AG08395 (cell line): ENCODE results near the gene CDA.
A peak's percentile ranks its signal among the peaks of the same experiment; 100 is the strongest.

Source experiments
- DNase-seq: peaks from one replicate; pipeline ENCODE4 v3.0.0; 2012; ENCODE audit warnings: mixed read lengths, low spot score

CDA gene

GRCh38 chr1:20648946-20649345 is 60.0 kb downstream of the CDA start:
- DNase-seq = no peak

GRCh38 chr1:20652300-20652699 is 63.4 kb downstream of the CDA start:
- DNase-seq = no peak

DNA sequence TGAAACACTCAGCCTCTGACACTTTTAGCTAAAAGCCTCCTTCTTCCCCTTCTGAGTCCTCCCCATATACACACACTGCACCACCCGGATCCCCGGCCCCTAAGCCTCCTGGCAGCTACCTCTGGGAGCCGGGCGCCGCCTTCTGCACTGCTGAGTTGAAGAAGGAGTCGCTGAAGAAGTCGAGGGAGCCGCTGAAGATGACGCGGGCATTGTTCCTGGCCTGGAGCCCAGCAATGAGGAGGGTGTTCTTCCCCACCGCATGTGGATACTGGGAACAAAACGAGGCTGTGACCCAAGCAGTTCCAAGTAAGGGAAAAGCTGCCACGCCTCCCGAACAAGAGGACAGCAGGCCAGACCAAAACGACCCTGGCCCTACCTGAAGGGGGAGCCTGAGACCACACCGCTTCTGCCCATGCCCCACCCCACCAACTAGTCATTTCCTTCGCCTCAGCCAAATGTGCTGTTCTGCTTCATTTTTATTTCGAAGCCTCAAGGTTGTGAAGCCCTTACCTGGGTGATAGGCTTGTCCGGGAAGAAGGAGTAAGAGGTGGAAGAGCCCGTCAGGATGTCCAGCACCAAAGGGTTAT is 65.3 kb downstream of the CDA start:
- DNase-seq = no peak

DNA sequence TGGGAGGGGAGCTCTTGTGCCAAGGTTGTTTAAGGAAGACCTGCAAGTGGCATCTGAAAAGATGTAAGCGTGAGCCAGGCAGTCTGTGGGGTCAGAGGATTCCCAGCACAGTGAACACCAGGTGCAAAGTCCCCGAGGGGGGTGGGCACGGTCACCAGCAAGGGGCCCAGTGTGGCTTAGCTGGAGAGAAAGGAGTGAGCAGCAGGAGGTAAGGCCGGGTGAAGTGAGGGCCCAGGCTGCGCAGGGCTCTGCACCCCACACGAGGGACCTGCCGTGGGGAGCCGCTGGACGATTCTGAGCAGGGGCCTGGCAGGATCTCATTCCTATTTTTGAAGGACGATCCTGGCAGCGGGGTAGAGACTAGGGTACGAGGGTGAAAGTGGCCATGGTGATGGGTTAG is 68.1 kb downstream of the CDA start:
- DNase-seq = no peak

GRCh38 chr1:20658166-20658915 is 69.4 kb downstream of the CDA start:
- no peak for DNase-seq

- DNase-seq = no peak
Measured at GRCh38 chr1:20660363-20660762, 71.5 kb downstream of the CDA start.

DNA sequence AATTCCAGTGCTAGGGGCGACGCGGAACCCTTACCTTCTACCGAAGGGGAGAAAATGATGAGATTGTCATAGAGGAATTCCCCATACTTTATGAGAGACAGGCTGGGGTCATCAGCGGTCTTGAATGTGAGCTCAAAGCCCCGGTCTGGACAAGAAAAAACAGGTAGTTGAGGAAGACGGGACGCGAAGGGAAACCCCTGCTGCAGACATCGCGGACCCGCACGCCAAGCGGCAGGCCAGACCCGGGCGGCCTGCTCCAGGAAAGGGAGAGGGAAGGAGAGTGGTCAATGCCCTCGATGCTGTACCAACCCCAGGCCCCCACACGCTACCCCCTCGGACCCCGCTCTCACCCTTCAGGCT is 71.9 kb downstream of the CDA start:
- no peak for DNase-seq

DNA sequence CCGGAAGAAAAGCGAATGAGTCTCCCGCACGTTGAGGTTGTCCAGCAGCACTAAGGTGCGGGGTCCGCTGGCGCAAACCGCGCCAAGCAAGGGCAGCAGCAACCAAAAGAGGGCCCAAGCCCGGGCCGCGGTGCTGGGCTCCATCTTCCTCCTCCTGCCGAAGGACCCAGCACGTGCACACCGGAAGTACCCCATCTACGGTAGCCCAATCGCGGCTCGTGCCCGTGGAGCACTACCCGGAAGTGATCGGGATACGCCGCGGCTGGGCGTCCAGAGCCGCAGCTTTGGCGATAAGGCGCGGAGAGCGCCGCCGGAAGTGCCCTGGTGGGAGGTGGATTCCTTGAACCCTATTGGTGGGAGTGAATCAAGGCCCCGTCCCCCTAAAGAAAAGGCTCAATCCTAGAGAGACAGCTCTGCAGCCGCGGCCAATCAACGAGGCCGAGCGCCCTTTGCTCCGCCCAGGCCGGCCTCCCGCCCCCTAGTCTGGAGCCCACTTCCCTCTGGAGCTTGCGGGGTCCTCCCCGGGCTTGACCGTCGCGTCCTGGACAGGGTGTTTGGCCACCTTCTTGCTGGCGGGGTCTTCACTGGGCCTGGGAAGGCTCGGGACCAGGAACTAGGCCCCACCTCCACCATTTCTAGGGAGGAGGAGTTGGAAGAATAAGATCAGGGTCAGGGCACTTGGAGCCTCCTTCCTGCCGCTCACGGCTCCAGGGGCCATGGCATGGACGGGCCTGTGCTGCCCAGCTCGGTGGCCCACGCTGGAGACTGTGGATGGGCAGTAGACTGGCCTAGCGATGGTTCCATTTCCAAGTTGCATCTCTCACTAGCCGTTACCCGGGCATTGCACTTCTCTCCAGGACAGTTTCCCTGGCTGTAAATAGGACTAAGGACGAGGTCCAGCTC is 72.6 kb downstream of the CDA start, which contains the start of gene DDOST:
DDOST (minus strand) TSS at position 163 of the 903 bp plus-strand sequence; CDS start at position 144, 19 bp downstream.
- peak; percentile 99 for DNase-seq

GRCh38 chr1:20662110-20662475 is 73.2 kb downstream of the CDA start:
- no peak for DNase-seq

- no peak for DNase-seq
Measured at GRCh38 chr1:20663365-20663764, 74.5 kb downstream of the CDA start.

DNA sequence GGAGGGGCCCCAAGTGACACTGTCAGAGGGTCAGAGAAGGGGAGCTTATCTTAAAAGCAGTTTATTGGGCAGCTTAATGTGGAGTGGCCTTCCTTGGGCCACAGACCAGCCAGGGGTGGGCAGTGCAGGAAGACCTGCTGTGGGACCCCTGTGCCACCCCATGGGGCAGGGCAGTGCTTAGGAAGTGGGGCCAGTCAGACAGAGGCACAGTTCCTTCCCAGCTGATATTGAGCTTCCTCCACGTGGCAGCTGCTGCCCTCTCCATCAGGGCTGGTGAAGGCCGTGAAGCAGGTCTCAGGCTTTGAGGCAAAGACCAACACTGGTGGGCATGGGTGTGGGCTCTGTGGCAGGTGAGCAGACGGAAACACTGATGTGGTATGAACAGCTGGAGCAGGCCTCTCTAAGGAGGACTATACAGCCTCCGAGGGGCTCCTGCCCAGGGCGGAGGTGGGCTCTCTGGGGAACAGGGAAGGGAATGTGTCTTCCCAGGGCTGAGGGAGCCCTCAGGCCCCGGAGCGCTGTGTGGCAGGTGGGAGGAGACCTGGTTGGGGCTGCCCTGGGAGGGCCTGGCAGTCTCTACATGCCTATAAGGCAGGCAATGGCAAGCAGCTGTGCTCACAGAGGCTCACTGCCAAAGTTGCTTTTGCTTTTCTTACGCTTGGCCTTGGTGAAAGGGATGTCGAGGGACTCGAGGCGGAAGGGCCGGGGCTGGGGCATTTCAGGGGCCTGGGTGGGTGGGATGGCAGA is 75.2 kb downstream of the CDA start:
- no peak for DNase-seq

- DNase-seq = no peak
Measured at GRCh38 chr1:20665726-20666125, 76.8 kb downstream of the CDA start.

- no peak for DNase-seq
Measured at GRCh38 chr1:20666146-20666545, 77.2 kb downstream of the CDA start.

DNA sequence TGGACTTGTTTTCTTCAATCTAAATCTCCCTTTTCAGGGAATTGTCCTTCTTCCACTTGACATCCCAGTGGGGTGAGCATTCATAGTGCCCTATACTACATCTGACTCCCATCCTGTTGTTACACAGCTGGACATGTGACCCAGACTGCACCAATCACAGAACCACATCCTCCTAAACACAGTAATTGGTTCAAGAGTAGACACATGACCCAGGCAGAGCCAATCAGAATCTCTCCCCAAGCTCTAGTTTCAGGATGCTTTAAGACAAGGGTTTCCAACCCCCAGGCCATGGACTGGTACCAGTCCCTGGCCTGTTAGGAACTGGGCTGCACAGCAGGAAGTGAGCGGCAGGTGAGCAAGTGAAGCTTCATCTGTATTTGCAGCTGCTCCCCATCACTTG is 77.9 kb downstream of the CDA start:
- DNase-seq = no peak
